SIG-M5 treated with dmso at 0.1 percent for 504 hours (cell line): ENCODE measurements around the gene DNAAF1.
"Not testable (repeated sequence)": the region's sequence is repeated elsewhere in the genome, so short reads cannot be mapped to it uniquely, and the experiment has no call there.

ENCODE experiments used
- DNase-seq: peaks from one replicate; lab custom pipeline; 2025; ENCODE audit not compliant: unreplicated experiment; lab: John Stamatoyannopoulos, UW

Gene DNAAF1

GRCh38 chr16:84182680-84183571 is 37.8 kb downstream of the DNAAF1 start:
- no peak for DNase-seq

- no peak for DNase-seq
Measured at GRCh38 chr16:84183572-84183875, 38.4 kb downstream of the DNAAF1 start.

GRCh38 chr16:84183911-84184591 is 38.9 kb downstream of the DNAAF1 start:
- DNase-seq = no peak

GRCh38 chr16:84184775-84185174 is 39.7 kb downstream of the DNAAF1 start:
- no peak for DNase-seq

GRCh38 chr16:84186685-84187437 is 41.8 kb downstream of the DNAAF1 start, which contains the start of gene TAF1C:
Gene TAF1C (minus strand): TSS chr16:84187057. CDS start chr16:84184988, 2,069 bp downstream.
- DNase-seq = peak; percentile 87

GRCh38 chr16:84190731-84191388 is 45.8 kb downstream of the DNAAF1 start, which contains the start of gene ADAD2:
Gene ADAD2 (plus strand): TSS chr16:84191157. CDS start chr16:84191231, 74 bp downstream.
- DNase-seq = no peak

GRCh38 chr16:84191466-84191865 is 46.4 kb downstream of the DNAAF1 start:
- no peak for DNase-seq

- DNase-seq = no peak
Measured at GRCh38 chr16:84193480-84193879, 48.4 kb downstream of the DNAAF1 start.

GRCh38 chr16:84194018-84194417 is 48.9 kb downstream of the DNAAF1 start:
- DNase-seq = no peak

- DNase-seq = no peak
Measured at GRCh38 chr16:84194470-84195200, 49.5 kb downstream of the DNAAF1 start.

GRCh38 chr16:84195201-84196093 is 50.3 kb downstream of the DNAAF1 start:
- DNase-seq = no peak

GRCh38 chr16:84196101-84196500 is 51.0 kb downstream of the DNAAF1 start:
- DNase-seq = no peak

- no peak for DNase-seq
Measured at GRCh38 chr16:84196727-84197394, 51.8 kb downstream of the DNAAF1 start.

- DNase-seq = no peak
Measured at GRCh38 chr16:84197466-84198128, 52.5 kb downstream of the DNAAF1 start.

GRCh38 chr16:84198401-84198800 is 53.3 kb downstream of the DNAAF1 start:
- DNase-seq = no peak

GRCh38 chr16:84199097-84199496 is 54.0 kb downstream of the DNAAF1 start:
- no peak for DNase-seq

GRCh38 chr16:84199861-84200260 is 54.8 kb downstream of the DNAAF1 start:
- peak; percentile 89 for DNase-seq

GRCh38 chr16:84204551-84204950 is 59.4 kb downstream of the DNAAF1 start:
- not testable (repeated sequence) for DNase-seq
